Ovary (tissue), 9 donors: ENCODE data around the gene PPM1H. TPM values are rescaled to one million over a fixed set of nuclear protein-coding genes. Genes with fewer than 3 reads are reported as not detected.

Experiments
- DNase-seq, 5 donors: peaks; one replicate each; pipeline ENCODE4 v3.0.0-alpha.2; 2019 to 2020
- H3K27ac ChIP-seq, 2 donors: fragments of 200-600 bp; one replicate each; pipeline versions ENCODE4 v1.5.1 to v1.8.0; 2019 to 2022
- H3K27me3 ChIP-seq: fragments of 200-600 bp; one replicate; pipeline ENCODE4 v1.8.0; 2022
- H3K36me3 ChIP-seq: fragments of 200-600 bp; sonication (generic); one replicate; pipeline ENCODE4 v1.5.1; 2019
- H3K4me1 ChIP-seq: one replicate; pipeline ENCODE4 v1.8.1; 2013; ENCODE audit warnings: mild to moderate bottlenecking, moderate library complexity; ENCODE audit not compliant: insufficient read depth
- H3K4me3 ChIP-seq: fragments of 200-600 bp; sonication (generic); one replicate; pipeline ENCODE4 v1.5.1; 2017
- H3K9me3 ChIP-seq, 2 donors: fragments of 200-600 bp in 1 of 2; sonication (generic) in 1 of 2; one replicate each; pipeline versions ENCODE4 v1.5.1 to v1.8.1; 2013 to 2019; ENCODE audit warnings: mild to moderate bottlenecking in 1 of 2, moderate library complexity in 1 of 2
- EP300 ChIP-seq: sonication (generic); formaldehyde crosslinking; IDR thresholded peaks from one replicate; pipeline ENCODE4 v1.6.1; 2017; ENCODE audit warnings: antibody characterized with exemption
- POLR2A ChIP-seq: fragments of 450-650 bp; IDR thresholded peaks from one replicate; pipeline ENCODE4 v1.6.1; 2017; ENCODE audit warnings: antibody characterized with exemption, mild to moderate bottlenecking, moderate library complexity
- WGBS, 3 donors: extraction: QIAGEN DNeasy Blood & Tissue Kit in 1 of 3; methylation state at CpG; one replicate each; pipeline versions ENCODE4 v1.1.5 to v1.1.7; 2013 to 2017; 5-methylcytosine and 5-hydroxymethylcytosine counted together
- intact Hi-C, 4 donors: fragments of 100-400 bp; cut with DNase I; formaldehyde crosslinking; loops; one replicate each; pipeline versions ENCODE4 v1.11.0 to v1.15.1; 2022 to 2023
- polyA plus RNA-seq, 2 donors: library from polyadenylated mRNA; stranded (reverse); fragments of 200-250 nt in 1 of 2; fragments of 350-450 nt in 1 of 2; fragmentation: Illumina TruSeq in 1 of 2; extraction: RNeasy Lipid Tissue Mini Kit (QIAGEN cat#74804) in 1 of 2; gene quantifications; one replicate each; pipeline ENCODE4 v1.2.3, GENCODE V29; 2013 to 2014
- total RNA-seq, 7 donors: library from RNA; depleted of rRNA in 2 of 7; stranded (reverse); fragments of >200 nt in 2 of 7; fragmentation: NEBNext Ultra II Directional in 3 of 7; extraction: Animal tissue kit (Norgen Biotek cat#: 25700) in 3 of 7; gene quantifications; one replicate each; pipeline versions ENCODE4 v1.1.0 to v1.2.4, GENCODE V29; 2016 to 2023
- TF ChIP-seq, protein P1 (sequence below), 3 donors: fragments of 450-650 bp in 2 of 3; fragments of 200-600 bp in 1 of 3; IDR thresholded peaks; one replicate each; pipeline versions ENCODE4 v1.5.1 to v1.8.0; 2016 to 2022; ENCODE audit warnings: antibody characterized with exemption in 3 of 3, mild to moderate bottlenecking in 1 of 3
- donor health status: DM: no; HTN: no; CAD: no; lungs with moderate emphysema.
- donor health status: DM: no; HTN: no; CAD: no.
- donor health status: Bipolar disorder and iron deficiency.
- donor health status: DM: yes; HTN: yes; CAD: no.
- donor health status: DM: no; HTN: no; CAD: no.
- donor health status: DM: yes; HTN: yes; CAD: no.

PPM1H gene
- total and polyA plus RNA-seq, 9 donors = 1.6 to 45.4 (median 12.0) TPM

- TF ChIP-seq EP300 (no peak), POLR2A (no peak)
- TF ChIP-seq, protein P1, sequence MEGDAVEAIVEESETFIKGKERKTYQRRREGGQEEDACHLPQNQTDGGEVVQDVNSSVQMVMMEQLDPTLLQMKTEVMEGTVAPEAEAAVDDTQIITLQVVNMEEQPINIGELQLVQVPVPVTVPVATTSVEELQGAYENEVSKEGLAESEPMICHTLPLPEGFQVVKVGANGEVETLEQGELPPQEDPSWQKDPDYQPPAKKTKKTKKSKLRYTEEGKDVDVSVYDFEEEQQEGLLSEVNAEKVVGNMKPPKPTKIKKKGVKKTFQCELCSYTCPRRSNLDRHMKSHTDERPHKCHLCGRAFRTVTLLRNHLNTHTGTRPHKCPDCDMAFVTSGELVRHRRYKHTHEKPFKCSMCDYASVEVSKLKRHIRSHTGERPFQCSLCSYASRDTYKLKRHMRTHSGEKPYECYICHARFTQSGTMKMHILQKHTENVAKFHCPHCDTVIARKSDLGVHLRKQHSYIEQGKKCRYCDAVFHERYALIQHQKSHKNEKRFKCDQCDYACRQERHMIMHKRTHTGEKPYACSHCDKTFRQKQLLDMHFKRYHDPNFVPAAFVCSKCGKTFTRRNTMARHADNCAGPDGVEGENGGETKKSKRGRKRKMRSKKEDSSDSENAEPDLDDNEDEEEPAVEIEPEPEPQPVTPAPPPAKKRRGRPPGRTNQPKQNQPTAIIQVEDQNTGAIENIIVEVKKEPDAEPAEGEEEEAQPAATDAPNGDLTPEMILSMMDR (IDR thresholded peaks at IDR 0.05) = no peak
- no peak overlapping the region for H3K4me3 ChIP-seq
- no peaks in the 10 kb centered on the region for H3K9me3 ChIP-seq
- intact Hi-C loops = no loop called here
- H3K27ac ChIP-seq = no peak overlapping the region
- no peaks in the 10 kb centered on the region for H3K27me3 ChIP-seq
- no peak for DNase-seq
- no peaks in the 10 kb centered on the region for H3K4me1 ChIP-seq
- no peaks in the 10 kb centered on the region for H3K36me3 ChIP-seq
- WGBS, 3 donors = 86 to 91% (median 90%) methylated on average over 7 of the region's 7 CpGs
Observed at GRCh38 chr12:62658910-62659309, 276.0 kb downstream of the PPM1H start.

DNA sequence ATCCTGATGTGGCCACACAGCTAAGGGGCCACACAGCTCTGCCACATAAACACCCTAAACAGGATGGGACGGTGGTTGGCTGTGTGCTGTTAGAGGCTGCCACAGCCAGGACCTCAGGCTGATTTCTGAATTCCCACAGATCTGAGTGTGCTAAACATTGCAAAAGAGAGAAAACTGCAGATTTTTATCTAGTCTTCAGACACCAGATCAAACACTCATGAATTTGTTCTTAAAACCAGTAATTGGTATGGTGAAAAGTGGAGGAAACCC is 277.7 kb downstream of the PPM1H start:
- Histone ChIP-seq H3K27me3 (no peaks in the 10 kb centered on the region), H3K4me3 (no peak overlapping the region), H3K36me3 (no peaks in the 10 kb centered on the region), H3K9me3 (no peaks in the 10 kb centered on the region), H3K27ac (no peak overlapping the region), H3K4me1 (no peaks in the 10 kb centered on the region)
- no peak for DNase-seq
- intact Hi-C loops = no loop called here
- 76 to 100% (median 96%) methylated on average over 1 of the region's 1 CpG for WGBS, 3 donors
- TF ChIP-seq, protein P1 (IDR thresholded peaks at IDR 0.05) = no peak
- TF ChIP-seq POLR2A (no peak), EP300 (no peak)

DNA sequence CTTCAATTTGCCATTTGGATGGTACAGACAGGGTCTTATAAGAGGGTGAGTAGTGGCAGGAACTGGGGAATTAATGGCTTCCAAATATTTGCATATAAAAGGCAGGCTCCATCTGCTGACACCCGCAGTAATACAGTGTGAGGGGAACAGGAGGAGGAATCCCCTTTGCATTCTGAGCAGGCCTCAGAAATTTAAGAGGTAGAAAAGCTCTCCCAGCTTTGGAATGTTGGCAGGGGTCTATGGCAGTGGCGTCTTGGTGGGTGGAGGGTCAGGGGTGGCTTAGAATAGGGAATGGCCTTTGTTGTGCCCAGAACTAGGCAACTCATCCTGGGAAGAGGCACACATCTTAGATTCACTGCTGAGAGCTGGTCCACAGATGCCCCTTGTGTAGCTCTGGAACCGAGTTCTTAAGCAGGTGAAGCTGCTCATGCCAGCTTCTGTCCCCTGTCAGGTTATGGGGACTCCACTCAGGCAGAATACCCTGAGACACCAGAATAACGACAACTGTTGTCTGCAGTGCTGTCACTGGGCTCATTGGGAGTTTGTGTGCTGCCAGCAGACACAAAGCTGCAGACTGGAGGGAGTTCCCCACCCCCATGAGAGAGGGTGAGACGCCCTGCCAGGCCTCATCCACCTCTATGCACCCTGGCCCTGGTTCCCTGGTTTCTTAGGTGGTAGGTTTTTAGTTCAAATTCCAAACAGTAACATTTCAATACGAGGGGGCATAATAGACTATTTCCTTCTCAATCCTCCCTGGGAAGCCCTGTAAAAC is 278.2 kb downstream of the PPM1H start:
- TF ChIP-seq EP300 = no peak
- TF ChIP-seq POLR2A = no peak
- TF ChIP-seq, protein P1 (IDR thresholded peaks at IDR 0.05) = no peak
- intact Hi-C loops = no loop called here
- no peak overlapping the region for H3K4me3 ChIP-seq
- no peaks in the 10 kb centered on the region for H3K9me3 ChIP-seq
- WGBS, 3 donors = 86 to 94% (median 91%) methylated on average over 6 of the region's 6 CpGs
- H3K27me3 ChIP-seq = no peaks in the 10 kb centered on the region
- H3K36me3 ChIP-seq = no peaks in the 10 kb centered on the region
- no peak overlapping the region for H3K27ac ChIP-seq
- DNase-seq = no peak
- no peaks in the 10 kb centered on the region for H3K4me1 ChIP-seq

GRCh38 chr12:62655666-62656151 is 279.2 kb downstream of the PPM1H start:
- H3K9me3 ChIP-seq = no peaks in the 10 kb centered on the region
- H3K36me3 ChIP-seq = no peaks in the 10 kb centered on the region
- intact Hi-C loops = no loop called here
- 55 to 67% (median 64%) methylated on average over 8 of the region's 8 CpGs for WGBS, 3 donors
- no peak for DNase-seq
- no peak for TF ChIP-seq POLR2A
- TF ChIP-seq EP300 = no peak
- TF ChIP-seq, protein P1 (IDR thresholded peaks at IDR 0.05) = no peak
- H3K4me3 ChIP-seq = no peak overlapping the region
- no peak overlapping the region for H3K27ac ChIP-seq
- H3K27me3 ChIP-seq = no peaks in the 10 kb centered on the region
- no peaks in the 10 kb centered on the region for H3K4me1 ChIP-seq
